ENCODE data around the gene LCOR. TPM values are rescaled to one million over a fixed set of nuclear protein-coding genes. Genes with fewer than 3 reads are reported as not detected.
"Not testable (repeated sequence)": the region's sequence is repeated elsewhere in the genome, so short reads cannot be mapped to it uniquely, and the experiment has no call there.

Gene LCOR
- total RNA-seq, 4 donors from 2014 or later, result 29.1 to 60.9 (median 42.4) TPM

GRCh38 chr10:97028832-97029178 is 196.7 kb downstream of the LCOR start:
- Histone ChIP-seq H3K27ac (no peak overlapping the region), H3K9me3 (no peaks in the 10 kb centered on the region), H3K4me1 (no peaks in the 10 kb centered on the region), H3K36me3 (no peaks in the 10 kb centered on the region), H3K27me3 (no peaks in the 10 kb centered on the region), H3K4me3 (replicated peaks in 1 of 3) (no peak overlapping the region)
- WGBS, 2 donors, result 93 to 96% methylated on average over 3 of the region's 3 CpGs
- intact Hi-C loops (cut with DNase I), result loop anchor here (10.0 kb wide), 1 partner anchor 384 kb away; no protein-coding TSS in a partner anchor
- DNase-seq, result no peak
- TF ChIP-seq CTCF (IDR thresholded peaks at IDR 0.05), result no peak
- no peak for TF ChIP-seq POLR2A (IDR thresholded peaks at IDR 0.05)

GRCh38 chr10:97029271-97029670 is 197.2 kb downstream of the LCOR start:
- no peaks in the 10 kb centered on the region for H3K27me3 ChIP-seq
- no peak overlapping the region for H3K27ac ChIP-seq
- no peaks in the 10 kb centered on the region for H3K4me1 ChIP-seq
- H3K9me3 ChIP-seq, result no peaks in the 10 kb centered on the region
- H3K4me3 ChIP-seq (replicated peaks in 1 of 3), result no peak overlapping the region
- TF ChIP-seq POLR2A (IDR thresholded peaks at IDR 0.05) (no peak), CTCF (IDR thresholded peaks at IDR 0.05) (no peak)
- H3K36me3 ChIP-seq, result no peaks in the 10 kb centered on the region
- WGBS, 2 donors, result 73 to 76% methylated on average over 3 of the region's 3 CpGs
- intact Hi-C loops (cut with DNase I), result loop anchor here (10.0 kb wide), 1 partner anchor 384 kb away; no protein-coding TSS in a partner anchor
- DNase-seq, result no peak

GRCh38 chr10:97030894-97031293 is 198.8 kb downstream of the LCOR start:
- H3K9me3 ChIP-seq, result no peaks in the 10 kb centered on the region
- no peaks in the 10 kb centered on the region for H3K4me1 ChIP-seq
- no peaks in the 10 kb centered on the region for H3K27me3 ChIP-seq
- 52 to 53% methylated on average over 5 to 6 of the region's 6 CpGs for WGBS, 2 donors
- H3K36me3 ChIP-seq, result no peaks in the 10 kb centered on the region
- no peak for DNase-seq
- no peak for TF ChIP-seq POLR2A (IDR thresholded peaks at IDR 0.05)
- TF ChIP-seq CTCF (IDR thresholded peaks at IDR 0.05), result no peak
- intact Hi-C loops (cut with DNase I), result no loop called here
- no peak overlapping the region for H3K4me3 ChIP-seq (replicated peaks in 1 of 3)
- H3K27ac ChIP-seq, result no peak overlapping the region

- WGBS, 2 donors, result 93 to 94% methylated on average over 11 of the region's 11 CpGs
- no peak for TF ChIP-seq CTCF (IDR thresholded peaks at IDR 0.05)
- TF ChIP-seq POLR2A (IDR thresholded peaks at IDR 0.05), result no peak
- no peak overlapping the region for H3K4me3 ChIP-seq (replicated peaks in 1 of 3)
- H3K27me3 ChIP-seq, result no peaks in the 10 kb centered on the region
- no peak overlapping the region for H3K27ac ChIP-seq
- intact Hi-C loops (cut with DNase I), result no loop called here
- DNase-seq, result no peak
- H3K36me3 ChIP-seq, result no peaks in the 10 kb centered on the region
- H3K4me1 ChIP-seq, result no peaks in the 10 kb centered on the region
- no peaks in the 10 kb centered on the region for H3K9me3 ChIP-seq
These were observed 199.4 kb downstream of the LCOR start for GRCh38 chr10:97031459-97031858.

- TF ChIP-seq CTCF (IDR thresholded peaks at IDR 0.05), result no peak
- no peak for TF ChIP-seq POLR2A (IDR thresholded peaks at IDR 0.05)
- Histone ChIP-seq H3K4me3 (replicated peaks in 1 of 3) (no peak overlapping the region), H3K9me3 (no peaks in the 10 kb centered on the region), H3K36me3 (no peaks in the 10 kb centered on the region), H3K27ac (no peak overlapping the region), H3K27me3 (no peaks in the 10 kb centered on the region), H3K4me1 (peaks cover 2 to 4% of the 10 kb centered on the region in 2 donors)
- no peak for DNase-seq
- WGBS, 2 donors, result 58 to 64% methylated on average over 7 of the region's 7 CpGs
- intact Hi-C loops (cut with DNase I), result no loop called here
These were observed 200.5 kb downstream of the LCOR start for GRCh38 chr10:97032624-97033023.

- H3K27ac ChIP-seq; H3K9me3 ChIP-seq; H3K27me3 ChIP-seq; DNase-seq; H3K4me1 ChIP-seq; intact Hi-C loops (cut with DNase I); H3K36me3 ChIP-seq; H3K4me3 ChIP-seq (replicated peaks in 1 of 3): not testable (repeated sequence)
- 94 to 96% methylated on average over 9 of the region's 9 CpGs for WGBS, 2 donors
These were observed 201.7 kb downstream of the LCOR start for GRCh38 chr10:97033841-97034240.

Data from thyroid gland (tissue), 4 donors.